Measurements from ENCODE around the gene PCTP.

PCTP gene

DNA sequence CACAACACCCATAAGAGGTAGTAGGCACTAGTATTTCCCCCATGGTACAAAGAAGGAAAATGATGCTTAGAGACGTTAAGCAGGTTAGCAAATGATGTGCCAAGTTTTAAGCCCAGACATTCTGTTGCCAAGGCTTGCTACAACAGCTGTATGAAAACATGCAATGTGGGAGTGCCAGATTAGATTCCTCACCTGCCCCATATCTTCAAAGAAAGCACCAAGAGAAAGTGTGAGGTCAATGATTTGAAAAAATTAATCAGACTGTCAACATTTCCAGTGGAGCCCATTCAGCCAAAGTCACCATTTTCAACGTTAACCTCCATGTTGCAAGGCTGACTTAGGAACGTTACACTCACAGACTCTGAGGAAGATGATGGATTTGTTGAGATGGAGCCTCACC is 61.5 kb downstream of the PCTP start:
- no peak for DNase-seq

DNA sequence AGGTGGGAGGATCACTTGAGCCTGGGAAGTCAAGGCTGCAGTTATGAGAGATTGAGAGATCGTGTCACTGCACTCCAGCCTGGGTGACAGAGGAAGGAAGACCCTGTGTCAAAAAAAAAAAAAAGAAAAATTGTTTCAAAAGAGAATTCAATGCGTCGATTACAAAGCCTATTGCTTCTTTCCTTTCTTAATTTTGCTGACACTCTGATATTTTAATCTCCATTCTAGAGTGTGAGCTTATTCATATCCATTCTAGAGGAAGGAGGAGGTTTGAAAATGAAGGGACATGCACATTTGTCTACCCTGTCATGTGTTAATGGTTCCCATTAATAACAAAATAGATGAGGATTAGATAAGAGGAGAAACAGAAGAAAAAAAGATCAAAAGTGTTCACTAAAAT is 63.1 kb downstream of the PCTP start:
- no peak for DNase-seq

DNA sequence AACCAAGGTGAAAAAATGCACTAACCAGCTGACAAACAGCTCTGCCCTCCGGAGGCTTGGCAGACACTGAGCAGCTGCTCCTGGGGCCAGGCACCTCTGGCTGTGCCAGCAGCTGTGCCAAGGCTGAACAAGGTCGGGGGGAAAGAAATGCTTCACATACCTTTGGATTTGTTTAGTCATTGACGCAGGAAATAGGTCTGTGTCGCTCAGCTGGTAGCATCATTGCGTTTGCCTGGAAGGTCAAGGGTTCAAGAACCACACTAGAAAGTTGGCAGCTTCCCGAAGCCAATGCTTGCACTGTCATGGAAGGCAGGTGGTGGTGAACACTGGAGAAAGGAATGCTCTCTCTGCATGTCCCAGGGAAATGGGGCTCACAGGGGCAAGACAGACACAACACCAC is 63.5 kb downstream of the PCTP start:
- no peak for DNase-seq

DNA sequence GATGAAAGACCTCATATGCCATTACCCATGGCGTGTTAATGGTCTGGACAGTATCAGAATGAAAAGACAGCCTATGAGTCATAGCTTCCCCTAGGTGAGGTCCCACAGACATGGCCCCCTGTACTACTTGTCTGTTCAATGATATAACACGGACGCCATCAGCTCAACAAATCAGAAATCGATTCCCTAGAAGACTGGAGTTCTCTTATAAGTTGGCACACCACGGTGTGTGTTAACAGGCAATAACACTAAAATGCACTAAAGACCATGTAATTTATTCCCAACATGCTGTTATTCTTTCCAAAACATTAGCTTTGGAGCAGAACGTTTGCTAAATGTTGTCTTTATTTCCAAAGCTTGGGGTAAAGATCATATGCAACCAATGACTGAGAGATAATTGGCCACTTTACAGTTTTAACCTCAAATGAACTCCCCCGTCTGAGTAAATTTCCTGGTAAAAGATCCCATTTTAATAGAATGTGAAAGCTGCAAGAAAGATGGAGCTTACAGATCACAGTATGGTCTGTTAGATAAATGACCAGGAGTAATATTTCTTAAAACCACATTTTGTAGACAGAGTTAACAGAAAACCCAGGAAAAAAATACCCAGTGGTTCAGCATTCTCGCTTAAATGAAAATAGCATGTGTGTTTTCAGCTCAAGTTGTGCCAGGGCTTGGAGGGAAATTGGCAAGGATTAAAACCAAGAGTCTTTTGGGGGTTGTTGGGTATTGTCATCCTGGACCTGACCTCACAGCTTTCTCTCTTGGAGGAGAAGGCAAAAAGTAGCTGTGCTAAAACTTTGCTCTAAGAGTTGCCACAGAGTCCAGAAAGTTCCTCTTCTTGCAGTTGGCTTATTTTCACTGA is 65.9 kb downstream of the PCTP start:
- no peak for DNase-seq

- DNase-seq, result no peak
Measured at GRCh38 chr17:55817397-55817709, 66.5 kb downstream of the PCTP start.

GRCh38 chr17:55818026-55818425 is 67.2 kb downstream of the PCTP start:
- no peak for DNase-seq

DNA sequence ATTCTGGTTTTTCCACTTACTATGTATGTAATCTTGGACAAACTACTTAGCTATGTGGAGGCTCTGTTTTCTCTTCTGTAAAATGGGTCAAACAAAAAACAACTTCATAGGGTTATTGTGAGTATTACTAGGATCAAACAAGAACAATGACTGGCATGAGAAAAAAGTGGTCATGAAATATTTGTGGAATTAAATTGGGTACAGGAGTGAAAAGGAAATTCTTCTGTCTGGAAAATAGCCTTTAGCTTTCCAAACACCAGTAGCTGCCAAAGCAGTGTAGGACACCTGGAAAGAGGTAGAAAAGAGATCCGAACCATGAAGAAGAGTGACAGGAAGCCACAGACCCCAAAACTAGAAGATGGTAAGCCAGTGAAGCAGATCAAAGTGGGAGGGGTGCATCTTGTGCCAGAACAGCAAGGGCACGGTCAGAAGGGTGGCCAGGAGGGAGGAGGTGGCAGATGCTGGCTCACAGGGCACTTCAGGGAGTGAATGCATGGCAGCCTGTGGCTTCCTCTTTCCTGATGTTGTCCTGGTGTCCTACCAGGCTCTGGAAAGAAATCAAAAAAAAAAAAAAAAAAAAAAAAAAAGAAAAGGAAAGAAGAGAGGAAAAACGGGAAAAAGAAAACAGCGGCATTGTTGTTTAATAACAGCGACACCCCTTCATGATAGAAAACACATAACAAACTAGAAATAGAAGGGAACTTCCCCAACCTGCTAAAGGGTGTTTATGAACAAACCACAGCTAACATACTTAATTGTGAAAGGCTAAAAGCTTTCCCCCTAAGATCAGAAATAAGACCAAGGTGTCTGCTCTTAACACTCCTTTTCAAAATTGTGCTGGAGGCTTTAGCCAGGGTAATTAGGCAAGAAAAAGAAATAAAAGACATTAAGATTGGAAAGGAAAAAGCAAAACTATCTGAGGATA is 67.9 kb downstream of the PCTP start:
- DNase-seq, result no peak

DNA sequence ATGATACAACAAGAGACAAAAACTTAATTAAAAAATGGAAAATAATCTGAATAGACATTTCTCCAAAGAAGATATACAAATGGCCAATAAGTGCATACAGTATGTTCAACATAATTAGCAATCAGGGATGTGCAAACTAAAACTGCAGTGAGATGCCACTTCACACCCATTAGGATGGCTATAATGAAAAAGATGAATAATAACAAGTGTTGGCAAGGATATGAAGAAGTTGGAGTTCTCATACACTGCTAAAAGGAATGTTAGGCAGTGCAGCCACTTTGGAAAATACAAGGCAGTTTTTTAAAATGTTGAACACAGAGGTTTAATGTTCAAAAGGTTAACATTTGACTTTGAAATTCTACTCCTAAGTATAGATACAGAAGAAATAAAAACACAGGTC is 69.8 kb downstream of the PCTP start:
- DNase-seq, result no peak

- DNase-seq, result no peak
Measured at GRCh38 chr17:55822028-55822427, 71.2 kb downstream of the PCTP start.

GRCh38 chr17:55825213-55825612 is 74.4 kb downstream of the PCTP start:
- DNase-seq, result no peak
